PC-3 (cell line): Measurements from ENCODE around the gene DHDDS.

ENCODE experiments used
- CTCF ChIP-seq: fragments of 300-600 bp; sonication (generic); conservative IDR thresholded peaks from 2 replicates; pipeline ENCODE4 v1.5.1; 2017; ENCODE audit warnings: antibody characterized with exemption, low read depth, mild to moderate bottlenecking, low read length
- EZH2phosphoT487 ChIP-seq: fragments of 300-600 bp; sonication (generic); IDR thresholded peaks from 2 replicates; pipeline ENCODE4 v1.6.1; 2018; ENCODE audit warnings: mild to moderate bottlenecking, antibody characterized with exemption, low read length, borderline replicate concordance

- TF ChIP-seq CTCF (no peak), EZH2phosphoT487 (no peak)
Observed at GRCh38 chr1:26470878-26471497, 38.9 kb downstream of the DHDDS start.
